Measurements from ENCODE around the gene SNAPC5.
A peak's percentile ranks its signal among the peaks of the same experiment; 100 is the strongest.
"Not testable (repeated sequence)": the region's sequence is repeated elsewhere in the genome, so short reads cannot be mapped to it uniquely, and the experiment has no call there.

The SNAPC5 gene

GRCh38 chr15:66503780-66504562 is 6.4 kb upstream of the SNAPC5 start:
- no peak for DNase-seq (ENCODE audit: low read depth in 2 of 2)
- TF ChIP-seq CTCF (IDR thresholded peaks at IDR 0.05; ENCODE audit: low read depth, low read length): no peak
- peak overlapping the region; percentile 75 to 96 for H3K4me3 ChIP-seq (replicated peaks in 1 of 2; ENCODE audit: low read depth in 2 of 2, low read length in 2 of 2)

- DNase-seq (ENCODE audit: low read depth in 2 of 2): peak in 1 of 2 donors; percentile 57
- H3K4me3 ChIP-seq (replicated peaks in 1 of 2; ENCODE audit: low read depth in 2 of 2, low read length in 2 of 2): peak overlapping the region; percentile 75 to 96
Observed at GRCh38 chr15:66503041-66503648, 5.6 kb upstream of the SNAPC5 start.

- peak overlapping the region; percentile 75 to 96 for H3K4me3 ChIP-seq (replicated peaks in 1 of 2; ENCODE audit: low read depth in 2 of 2, low read length in 2 of 2)
- TF ChIP-seq CTCF (IDR thresholded peaks at IDR 0.05; ENCODE audit: low read depth, low read length): no peak
- no peak for DNase-seq (ENCODE audit: low read depth in 2 of 2)
Observed at GRCh38 chr15:66502491-66502890, 4.9 kb upstream of the SNAPC5 start.

- not testable (repeated sequence) for DNase-seq (ENCODE audit: low read depth in 2 of 2); H3K4me3 ChIP-seq (replicated peaks in 1 of 2; ENCODE audit: low read depth in 2 of 2, low read length in 2 of 2)
Observed at GRCh38 chr15:66500346-66500745, 2.8 kb upstream of the SNAPC5 start.

- peak; percentile 31 for TF ChIP-seq CTCF (IDR thresholded peaks at IDR 0.05; ENCODE audit: low read depth, low read length)
- DNase-seq (ENCODE audit: low read depth in 2 of 2): peak; percentile 63 to 66
- no peak overlapping the region for H3K4me3 ChIP-seq (replicated peaks in 1 of 2; ENCODE audit: low read depth in 2 of 2, low read length in 2 of 2)
Observed at GRCh38 chr15:66498501-66499386, 1.2 kb upstream of the SNAPC5 start.

- peak in 1 of 2 donors; percentile 19 for DNase-seq (ENCODE audit: low read depth in 2 of 2)
- peak overlapping the region; percentile 65 to 94 for H3K4me3 ChIP-seq (replicated peaks in 1 of 2; ENCODE audit: low read depth in 2 of 2, low read length in 2 of 2)
- TF ChIP-seq CTCF (IDR thresholded peaks at IDR 0.05; ENCODE audit: low read depth, low read length): no peak
Observed at GRCh38 chr15:66496951-66497501, 536 bp downstream of the SNAPC5 start.

GRCh38 chr15:66494262-66494661 is 3.3 kb downstream of the SNAPC5 start:
- no peak overlapping the region for H3K4me3 ChIP-seq (replicated peaks in 1 of 2; ENCODE audit: low read depth in 2 of 2, low read length in 2 of 2)
- DNase-seq (ENCODE audit: low read depth in 2 of 2): no peak
- no peak for TF ChIP-seq CTCF (IDR thresholded peaks at IDR 0.05; ENCODE audit: low read depth, low read length)
